GM19239 (cell line): ENCODE results near the gene VPS35L.

ENCODE experiments used
- DNase-seq: peaks from one replicate; pipeline ENCODE4 v3.0.0; 2011; ENCODE audit warnings: low spot score; ENCODE audit not compliant: insufficient read length
- FAIRE-seq: peaks from 2 replicates; lab custom pipeline; 2011; peaks lifted over from hg19 to GRCh38; lab: Jason Lieb, UNC

The VPS35L gene

GRCh38 chr16:19555186-19555937, at the start of gene VPS35L:
Gene VPS35L (plus strand): TSS chr16:19555703. CDS start chr16:19555730, 27 bp downstream.
- peak; percentile 93 for FAIRE-seq
- DNase-seq = peak; percentile 69

- DNase-seq = no peak
- FAIRE-seq = no peak
Measured at GRCh38 chr16:19506965-19507364, 48.5 kb upstream of the VPS35L start.

- no peak for FAIRE-seq
- DNase-seq = no peak
Measured at GRCh38 chr16:19507867-19508266, 47.6 kb upstream of the VPS35L start.

- DNase-seq (no peak), FAIRE-seq (peak; percentile 72)
Measured at GRCh38 chr16:19512297-19512696, 43.2 kb upstream of the VPS35L start.

GRCh38 chr16:19513377-19514053, 42.0 kb upstream of the VPS35L start:
- no peak for DNase-seq
- peak; percentile 71 for FAIRE-seq

- DNase-seq (no peak), FAIRE-seq (no peak)
Measured at GRCh38 chr16:19515757-19516156, 39.7 kb upstream of the VPS35L start.

GRCh38 chr16:19517424-19518089, 37.9 kb upstream of the VPS35L start:
- no peak for DNase-seq
- FAIRE-seq = no peak

GRCh38 chr16:19518388-19518787, 37.1 kb upstream of the VPS35L start:
- DNase-seq (no peak), FAIRE-seq (no peak)

GRCh38 chr16:19520861-19521331, 34.6 kb upstream of the VPS35L start:
- peak; percentile 59 for FAIRE-seq

GRCh38 chr16:19521471-19522396, 33.8 kb upstream of the VPS35L start, which contains the start of gene GDE1:
Gene GDE1 (minus strand): TSS chr16:19522098. CDS start chr16:19521964, 134 bp downstream.
- FAIRE-seq (peak; percentile 87), DNase-seq (peak; percentile 73)

More at GRCh38 chr16:19520861-19521331, 34.6 kb upstream of the VPS35L start:
- DNase-seq = no peak

- FAIRE-seq = no peak
- DNase-seq = no peak
Measured at GRCh38 chr16:19522397-19522732, 33.1 kb upstream of the VPS35L start.

GRCh38 chr16:19522760-19523159, 32.7 kb upstream of the VPS35L start:
- DNase-seq = no peak
- FAIRE-seq = no peak

GRCh38 chr16:19523184-19523558, 32.3 kb upstream of the VPS35L start:
- FAIRE-seq = no peak

GRCh38 chr16:19523559-19524355, 31.7 kb upstream of the VPS35L start, which contains the start of gene CCP110:
Gene CCP110 (plus strand): TSS chr16:19523942. CDS start chr16:19527882, 3,940 bp downstream.
- FAIRE-seq (peak; percentile 87), DNase-seq (peak; percentile 70)

More at GRCh38 chr16:19523184-19523558, 32.3 kb upstream of the VPS35L start:
- DNase-seq = no peak

GRCh38 chr16:19524356-19524615, 31.2 kb upstream of the VPS35L start:
- FAIRE-seq = no peak

GRCh38 chr16:19524616-19525384, 30.7 kb upstream of the VPS35L start:
- FAIRE-seq (peak; percentile 37), DNase-seq (no peak)

More at GRCh38 chr16:19524356-19524615, 31.2 kb upstream of the VPS35L start:
- DNase-seq = no peak

GRCh38 chr16:19525385-19525723, 30.1 kb upstream of the VPS35L start:
- DNase-seq (no peak), FAIRE-seq (no peak)

- DNase-seq (no peak), FAIRE-seq (no peak)
Measured at GRCh38 chr16:19527161-19527560, 28.3 kb upstream of the VPS35L start.
